Naive B cell (primary cell): ENCODE measurements around the gene LMO2. TPM values are rescaled to one million over a fixed set of nuclear protein-coding genes. Genes with fewer than 3 reads are reported as not detected.

Experiments
- ATAC-seq, 2 donors: fragments of 150-1000 bp; cut with Tn5 transposase; 2 replicates each; pipeline ENCODE4 v1.10.0; 2021; ENCODE audit warnings: low read depth in 2 of 2, mild to moderate bottlenecking in 2 of 2, moderate library complexity in 2 of 2
- DNase-seq: peaks from one replicate; pipeline ENCODE4 v3.0.0; 2022
- H3K27ac Mint-ChIP-seq, 6 donors: one replicate each; pipeline ENCODE4 v1.8.0; 2020 to 2022; ENCODE audit warnings: mild to moderate bottlenecking in 6 of 6, mixed read lengths in 6 of 6, moderate library complexity in 5 of 6, inconsistent platforms in 2 of 6
- H3K27me3 Mint-ChIP-seq, 3 donors: one replicate each; pipeline ENCODE4 v1.8.0; 2021 to 2022; ENCODE audit warnings: mixed read lengths in 3 of 3, mild to moderate bottlenecking in 1 of 3
- H3K36me3 Mint-ChIP-seq, 2 donors: one replicate each; pipeline ENCODE4 v1.8.0; 2020 to 2022; ENCODE audit warnings: mixed read lengths in 2 of 2, inconsistent platforms in 1 of 2, mild to moderate bottlenecking in 1 of 2
- H3K4me1 Mint-ChIP-seq, 3 donors: one replicate each; pipeline ENCODE4 v1.8.0; 2020 to 2022; ENCODE audit warnings: mixed read lengths in 3 of 3, inconsistent platforms in 1 of 3, mild to moderate bottlenecking in 1 of 3, moderate library complexity in 1 of 3
- H3K4me3 Mint-ChIP-seq, 8 donors: one replicate each; pipeline ENCODE4 v1.8.0; 2020 to 2022; ENCODE audit warnings: mild to moderate bottlenecking in 8 of 8, mixed read lengths in 8 of 8, moderate library complexity in 8 of 8, inconsistent platforms in 2 of 8
- H3K9me3 Mint-ChIP-seq, 7 donors: one replicate each; pipeline ENCODE4 v1.8.0; 2020 to 2022; ENCODE audit warnings: mixed read lengths in 7 of 7, mild to moderate bottlenecking in 5 of 7, inconsistent platforms in 2 of 7, moderate library complexity in 1 of 7
- polyA plus RNA-seq, 6 donors: library from polyadenylated mRNA; unstranded; fragments of 300-500 nt; fragmentation: Illumina TruSeq; gene quantifications; one replicate each; pipeline ENCODE4 v1.2.3, GENCODE V29; 2021; ENCODE audit warnings: low read depth in 6 of 6

Gene LMO2
- polyA plus RNA-seq, 6 donors from 2014 or later, result 12.7 to 23.7 (median 16.1) TPM

DNA sequence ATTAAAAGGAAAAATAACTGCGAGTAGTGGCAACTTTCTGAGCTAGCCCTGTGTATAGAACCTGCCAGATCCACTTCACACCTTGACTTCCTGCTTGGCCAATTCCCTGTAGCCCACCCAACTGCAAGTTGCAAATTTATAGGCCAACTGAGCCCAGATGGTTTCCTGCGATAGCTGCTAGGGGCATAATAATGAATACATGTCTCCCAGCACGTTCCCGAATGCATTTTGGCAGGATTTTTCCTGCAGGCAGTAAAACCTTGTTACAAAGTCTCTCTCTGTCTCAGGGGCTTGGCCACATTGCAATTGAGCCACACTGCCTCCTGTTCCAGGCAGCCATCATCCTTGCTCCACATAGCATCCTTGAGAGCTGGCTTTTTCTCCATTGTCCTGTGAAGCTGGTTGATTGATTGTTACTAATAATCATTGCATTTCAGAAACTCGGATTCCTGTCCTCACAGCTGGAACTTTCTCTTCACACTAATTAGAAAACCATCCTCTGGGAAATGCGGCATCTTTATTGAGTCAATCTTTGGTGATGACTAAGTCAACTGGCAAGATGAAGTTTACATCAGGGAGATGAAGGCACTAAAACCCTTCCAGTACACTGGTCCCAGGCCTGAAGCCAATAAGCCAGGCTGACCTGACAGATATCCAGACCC is 18.6 kb upstream of the LMO2 start:
- Mint-ChIP-seq H3K4me3 (peak overlapping the region in 1 of 8 donors; percentile 36), H3K9me3 (peaks cover 0 to 9% (median 4%) of the 10 kb centered on the region in 7 donors), H3K27me3 (peaks cover 2 to 13% (median 9%) of the 10 kb centered on the region in 3 donors), H3K4me1 (peaks cover 18 to 35% (median 27%) of the 10 kb centered on the region in 3 donors), H3K36me3 (peaks cover 0 to 16% of the 10 kb centered on the region in 2 donors), H3K27ac (peak overlapping the region in 1 of 6 donors; percentile 65)
- DNase-seq, result no peak
- no peak for ATAC-seq

DNA sequence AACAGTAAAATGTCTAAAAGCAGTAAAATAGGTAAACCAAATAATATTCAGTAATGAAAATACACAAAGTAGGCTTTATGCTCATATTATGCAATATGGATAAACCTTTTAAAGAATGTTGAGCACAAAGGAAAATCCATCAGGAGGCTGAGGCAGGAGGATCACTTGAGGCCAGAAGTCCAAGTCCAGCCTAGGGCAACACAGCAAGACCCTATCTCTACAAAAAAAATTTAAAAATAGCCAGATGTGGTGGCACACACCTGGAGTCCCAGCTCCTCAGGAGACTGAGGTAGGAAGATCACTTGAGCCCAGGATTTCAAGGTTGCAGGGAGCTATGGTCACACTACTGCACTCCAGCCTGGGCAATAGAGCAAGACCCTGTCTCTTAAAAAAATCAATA is 17.7 kb upstream of the LMO2 start:
- Mint-ChIP-seq H3K27me3 (peaks cover 0 to 13% (median 9%) of the 10 kb centered on the region in 3 donors), H3K9me3 (peaks cover 0 to 9% (median 4%) of the 10 kb centered on the region in 7 donors), H3K4me1 (peaks cover 18 to 35% (median 27%) of the 10 kb centered on the region in 3 donors), H3K27ac (peak overlapping the region in 3 of 6 donors; percentile 11 to 36 (median 32)), H3K4me3 (no peak overlapping the region), H3K36me3 (peaks cover 0 to 16% of the 10 kb centered on the region in 2 donors)
- DNase-seq (no peak), ATAC-seq (no peak)

DNA sequence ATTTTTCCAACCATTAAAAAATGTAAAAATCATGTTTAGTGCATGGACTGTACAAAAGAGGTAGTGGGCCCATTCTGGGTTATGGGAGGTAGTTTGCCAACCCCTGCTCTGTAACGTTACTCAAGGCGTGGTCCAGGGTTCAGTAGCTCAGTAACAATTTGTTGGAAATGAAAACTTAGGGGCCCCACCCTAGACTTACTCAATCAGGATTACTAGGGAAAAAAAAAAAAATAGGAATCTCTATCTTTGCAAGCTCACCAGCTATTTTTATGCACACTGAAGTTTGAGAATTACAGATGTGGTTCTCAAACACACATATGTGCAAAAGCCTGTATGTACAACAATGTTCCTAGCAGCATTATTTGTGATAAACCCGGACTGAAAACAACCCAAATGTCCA is 17.3 kb upstream of the LMO2 start:
- Mint-ChIP-seq H3K27me3 (peaks cover 0 to 10% (median 5%) of the 10 kb centered on the region in 3 donors), H3K36me3 (peaks cover 0 to 16% of the 10 kb centered on the region in 2 donors), H3K4me1 (peaks cover 18 to 31% (median 25%) of the 10 kb centered on the region in 3 donors), H3K4me3 (no peak overlapping the region), H3K9me3 (peaks cover 0 to 5% (median 2%) of the 10 kb centered on the region in 7 donors), H3K27ac (no peak overlapping the region)
- ATAC-seq (no peak), DNase-seq (no peak)

DNA sequence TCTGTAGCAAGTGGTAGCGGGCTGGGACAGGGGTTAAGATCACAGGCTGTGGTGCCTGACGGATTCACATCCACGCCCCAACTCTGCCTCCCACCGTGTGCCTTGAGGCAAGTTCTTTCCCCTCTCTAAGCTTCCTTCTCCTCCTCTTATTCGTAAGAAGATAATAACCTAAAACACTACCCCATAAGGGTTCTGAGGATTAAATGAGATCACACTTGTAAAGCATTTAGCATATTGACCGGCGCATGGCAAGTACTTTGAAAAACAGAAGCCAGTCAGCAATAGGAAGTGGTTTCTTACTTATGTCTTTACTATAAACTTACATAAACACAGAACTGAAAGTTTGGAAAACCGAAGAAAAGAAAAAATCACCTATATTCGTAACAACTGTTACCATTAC is 15.5 kb upstream of the LMO2 start:
- Mint-ChIP-seq H3K9me3 (no peaks in the 10 kb centered on the region), H3K27me3 (peaks cover 0 to 5% (median 4%) of the 10 kb centered on the region in 3 donors), H3K36me3 (peaks cover 0 to 12% of the 10 kb centered on the region in 2 donors), H3K4me1 (peaks cover 15 to 22% (median 17%) of the 10 kb centered on the region in 3 donors), H3K4me3 (peak overlapping the region in 3 of 8 donors; percentile 4 to 63 (median 41)), H3K27ac (no peak overlapping the region)
- peak in 1 of 2 donors; percentile 43 for ATAC-seq
- no peak for DNase-seq

DNA sequence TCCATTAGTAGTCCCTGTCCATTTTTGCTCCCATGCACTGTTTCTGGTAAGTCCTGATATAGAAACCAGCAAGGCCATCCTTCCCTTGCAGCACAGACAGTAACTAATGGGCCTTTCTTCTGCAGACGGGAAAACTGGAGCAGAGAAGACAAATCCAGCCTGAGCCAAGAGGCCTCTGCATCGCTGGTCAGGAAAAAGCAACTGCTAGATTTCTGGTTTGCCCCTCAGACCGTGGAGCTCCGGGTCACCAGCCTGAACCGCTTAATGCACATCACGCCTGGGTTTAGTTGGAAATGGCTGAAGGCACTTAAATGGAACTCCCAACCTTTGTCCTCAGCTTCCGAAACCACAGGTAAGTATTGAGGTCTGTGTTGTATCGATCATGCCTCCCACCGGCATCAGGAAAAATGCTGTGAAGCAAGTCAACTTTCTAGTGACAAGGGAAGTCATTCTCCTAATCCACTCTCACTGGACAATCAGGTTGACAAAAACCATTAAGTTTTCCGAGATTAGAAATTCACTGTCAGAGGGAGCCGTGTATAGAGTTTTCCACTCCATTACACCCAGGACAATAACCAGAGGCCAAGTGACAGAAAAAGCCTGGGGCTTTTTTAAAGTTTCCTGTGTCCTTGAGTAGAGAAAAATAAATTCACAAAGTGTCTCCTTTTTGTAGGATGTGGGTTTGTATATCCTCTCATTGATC is 14.8 kb upstream of the LMO2 start:
- Mint-ChIP-seq H3K27me3 (peaks cover 0 to 5% (median 4%) of the 10 kb centered on the region in 3 donors), H3K27ac (no peak overlapping the region), H3K9me3 (no peaks in the 10 kb centered on the region), H3K36me3 (peaks cover 0 to 12% of the 10 kb centered on the region in 2 donors), H3K4me1 (peaks cover 10 to 14% (median 12%) of the 10 kb centered on the region in 3 donors), H3K4me3 (peak overlapping the region in 1 of 8 donors; percentile 41)
- DNase-seq, result no peak
- ATAC-seq, result no peak

DNA sequence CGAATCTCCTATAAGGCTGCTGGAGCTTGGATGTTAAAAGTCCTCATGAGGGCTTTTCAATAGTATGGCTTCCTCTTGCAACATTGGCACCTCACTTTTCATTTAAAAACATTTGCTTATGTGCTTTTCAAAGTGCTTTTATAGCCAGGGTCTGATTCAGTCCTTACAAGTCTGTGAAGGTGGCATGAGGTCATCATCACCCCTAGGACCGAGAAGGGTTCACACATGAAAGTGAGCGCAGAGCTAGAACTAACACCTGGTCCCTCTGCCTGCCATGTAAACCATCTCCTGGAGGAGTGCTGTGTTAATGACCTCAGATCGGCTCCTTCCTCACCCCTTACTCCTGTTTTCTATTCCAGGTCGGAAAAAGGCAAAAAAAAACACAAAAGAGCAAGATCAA is 12.2 kb upstream of the LMO2 start:
- peaks cover 0 to 4% of the 10 kb centered on the region in 2 donors for H3K36me3 Mint-ChIP-seq
- H3K27ac Mint-ChIP-seq, result no peak overlapping the region
- peaks cover 28 to 34% (median 30%) of the 10 kb centered on the region in 3 donors for H3K4me1 Mint-ChIP-seq
- H3K27me3 Mint-ChIP-seq, result peaks cover 0 to 5% (median 4%) of the 10 kb centered on the region in 3 donors
- no peak for ATAC-seq
- peak overlapping the region in 1 of 8 donors; percentile 36 for H3K4me3 Mint-ChIP-seq
- no peaks in the 10 kb centered on the region for H3K9me3 Mint-ChIP-seq
- DNase-seq, result no peak

DNA sequence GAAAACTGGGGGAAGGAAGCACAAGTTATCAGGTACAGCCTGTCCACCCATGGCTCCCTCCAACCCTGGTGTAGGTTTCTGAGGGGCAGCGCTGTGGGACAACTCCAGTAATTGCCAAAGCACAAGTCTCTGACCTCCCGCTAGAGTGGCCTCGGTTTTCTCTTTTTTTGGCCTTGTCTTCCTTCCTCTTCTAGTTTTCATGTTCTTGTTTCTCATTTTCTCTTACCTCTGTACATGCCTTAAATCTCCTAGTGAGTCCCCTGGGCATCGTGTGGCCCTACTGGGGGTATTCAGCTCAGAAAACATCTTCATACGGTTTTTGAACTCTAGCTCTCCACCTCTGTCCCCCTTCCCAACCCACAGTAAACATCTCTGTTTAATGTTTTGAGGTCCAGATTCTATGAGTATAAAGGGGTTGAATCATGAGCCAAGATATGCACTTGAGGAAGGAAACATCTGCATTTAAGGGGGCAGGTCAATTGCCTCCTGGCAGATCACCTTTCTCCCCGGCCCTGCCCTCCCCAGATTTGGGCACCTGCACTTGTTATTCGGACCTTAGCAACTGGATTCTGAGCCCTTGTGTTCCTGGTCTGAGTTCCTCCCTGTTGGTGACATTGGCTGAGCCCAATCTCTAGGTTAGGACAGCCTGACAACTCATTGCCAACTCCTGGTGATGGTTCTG is 8.4 kb upstream of the LMO2 start:
- Mint-ChIP-seq H3K9me3 (no peaks in the 10 kb centered on the region), H3K36me3 (no peaks in the 10 kb centered on the region), H3K4me3 (peak overlapping the region; percentile 1 to 79 (median 61)), H3K27me3 (peaks cover 0 to 5% (median 0%) of the 10 kb centered on the region in 3 donors), H3K4me1 (peaks cover 33 to 50% (median 43%) of the 10 kb centered on the region in 3 donors), H3K27ac (peak overlapping the region; percentile 27 to 92 (median 58))
- ATAC-seq (peak; percentile 23 to 34), DNase-seq (no peak)

DNA sequence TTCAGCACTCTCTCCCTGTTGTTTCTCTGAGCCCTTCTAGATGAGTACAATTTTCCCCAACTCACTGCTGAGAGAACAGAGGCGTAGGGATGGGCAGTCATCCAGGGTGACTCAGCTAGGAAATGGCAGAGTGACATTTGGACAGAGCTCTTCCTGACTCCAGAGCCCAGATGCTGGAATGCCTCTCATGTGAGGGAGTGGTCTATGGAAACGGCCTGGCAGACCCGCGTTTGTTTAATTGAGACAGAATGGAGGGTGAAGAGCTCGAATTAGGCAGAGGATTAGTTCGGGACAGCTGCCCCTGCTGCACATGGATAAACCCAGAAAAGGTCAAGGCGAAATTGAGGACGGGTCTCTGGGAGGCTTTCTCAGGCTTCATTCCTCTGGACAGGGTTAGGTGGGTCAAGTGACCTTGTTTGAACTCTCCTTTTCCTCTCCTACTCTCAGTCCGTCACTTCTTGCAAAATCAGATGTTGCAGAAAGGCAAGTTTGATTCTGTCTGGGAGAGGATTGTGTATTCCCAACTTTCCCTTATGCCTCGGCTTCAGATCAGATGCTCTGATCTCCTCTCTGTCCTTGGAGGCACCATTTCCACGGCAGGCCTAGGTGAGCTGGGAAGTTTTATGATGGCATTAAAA is 7.6 kb upstream of the LMO2 start:
- Mint-ChIP-seq H3K4me1 (peaks cover 37 to 57% (median 50%) of the 10 kb centered on the region in 3 donors), H3K36me3 (no peaks in the 10 kb centered on the region), H3K27ac (peak overlapping the region in 5 of 6 donors; percentile 9 to 47 (median 41)), H3K9me3 (no peaks in the 10 kb centered on the region), H3K4me3 (peak overlapping the region in 6 of 8 donors; percentile 25 to 79 (median 58)), H3K27me3 (peaks cover 0 to 5% (median 0%) of the 10 kb centered on the region in 3 donors)
- no peak for DNase-seq
- ATAC-seq, result no peak

DNA sequence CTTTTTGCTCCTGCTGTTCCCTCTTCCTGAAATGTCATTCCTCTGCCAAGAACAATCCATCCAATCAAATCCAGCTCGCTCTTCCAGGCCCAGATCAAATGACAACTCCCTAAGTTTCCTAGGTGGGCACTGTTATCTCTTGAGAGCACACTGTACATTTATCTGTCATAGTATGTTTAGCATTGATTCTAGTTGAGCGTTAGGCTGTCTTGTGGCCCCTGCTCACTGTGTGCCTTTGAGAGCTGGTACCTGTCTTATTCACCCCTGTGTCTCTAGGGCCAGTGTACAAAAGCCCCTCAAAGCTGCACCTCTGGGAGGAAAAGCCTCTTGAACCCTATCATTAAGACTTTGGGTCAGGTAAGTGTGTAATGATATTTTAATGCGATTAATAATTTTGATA is 7.1 kb upstream of the LMO2 start:
- DNase-seq (no peak), ATAC-seq (no peak)
- no peaks in the 10 kb centered on the region for H3K36me3 Mint-ChIP-seq
- no peaks in the 10 kb centered on the region for H3K9me3 Mint-ChIP-seq
- H3K4me1 Mint-ChIP-seq, result peaks cover 41 to 63% (median 56%) of the 10 kb centered on the region in 3 donors
- peak overlapping the region in 5 of 8 donors; percentile 0 to 47 (median 23) for H3K4me3 Mint-ChIP-seq
- peaks cover 0 to 5% (median 0%) of the 10 kb centered on the region in 3 donors for H3K27me3 Mint-ChIP-seq
- H3K27ac Mint-ChIP-seq, result peak overlapping the region in 3 of 6 donors; percentile 45 to 62 (median 56)

DNA sequence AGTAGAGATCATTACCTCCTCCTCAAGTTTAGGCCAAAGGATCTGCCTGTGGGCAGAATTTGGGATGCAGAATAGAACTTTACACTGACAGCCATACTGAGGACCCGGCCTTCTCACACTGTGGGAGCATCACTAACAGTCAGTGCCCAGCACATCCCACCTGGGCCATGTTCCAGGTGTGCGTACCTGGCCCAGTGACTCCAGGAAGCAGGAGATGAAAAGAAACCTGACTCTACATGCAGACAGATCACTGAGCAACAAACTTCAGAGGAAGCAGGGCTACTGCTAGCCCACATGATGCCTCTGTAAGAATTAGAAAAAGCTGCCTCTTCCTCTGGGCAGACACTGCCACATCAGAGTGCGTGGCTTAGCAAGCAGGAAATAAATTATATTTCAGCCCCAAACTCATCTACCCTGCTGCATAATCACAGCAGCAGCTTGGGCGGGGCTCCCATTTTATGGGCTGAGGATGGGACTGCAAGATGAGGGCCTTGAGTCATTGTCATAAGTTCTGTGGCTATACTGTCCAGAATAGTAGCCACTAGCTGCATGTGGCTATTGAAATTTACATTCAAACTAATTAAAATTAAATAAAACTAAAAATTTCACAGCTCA is 6.0 kb upstream of the LMO2 start:
- H3K27me3 Mint-ChIP-seq, result peaks cover 0 to 2% (median 0%) of the 10 kb centered on the region in 3 donors
- H3K36me3 Mint-ChIP-seq, result no peaks in the 10 kb centered on the region
- H3K9me3 Mint-ChIP-seq, result no peaks in the 10 kb centered on the region
- peak overlapping the region in 2 of 6 donors; percentile 86 to 88 for H3K27ac Mint-ChIP-seq
- no peak for DNase-seq
- peak overlapping the region in 5 of 8 donors; percentile 2 to 50 (median 26) for H3K4me3 Mint-ChIP-seq
- peaks cover 52 to 74% (median 67%) of the 10 kb centered on the region in 3 donors for H3K4me1 Mint-ChIP-seq
- no peak for ATAC-seq

DNA sequence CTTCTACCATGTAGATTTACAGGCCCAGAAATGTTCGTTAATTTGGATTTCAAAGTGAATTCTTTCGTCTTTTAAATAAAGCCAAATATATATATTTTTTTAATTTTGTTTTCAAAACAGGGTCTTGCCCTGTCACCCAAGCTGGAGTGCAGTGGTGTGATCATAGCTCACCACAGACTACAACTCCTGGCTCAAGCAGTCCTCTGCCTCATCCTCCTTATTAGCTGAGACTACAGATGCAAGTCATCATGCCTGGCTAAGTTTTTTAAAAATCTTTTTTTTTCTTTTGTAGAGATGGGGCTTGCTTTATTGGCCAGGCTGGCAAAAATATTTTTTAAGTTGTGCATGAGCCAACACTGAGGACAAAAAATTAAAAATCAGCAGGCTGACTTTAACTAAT is 5.0 kb upstream of the LMO2 start:
- DNase-seq, result no peak
- Mint-ChIP-seq H3K9me3 (no peaks in the 10 kb centered on the region), H3K27ac (peak overlapping the region in 1 of 6 donors; percentile 48), H3K27me3 (no peaks in the 10 kb centered on the region), H3K4me3 (peak overlapping the region in 1 of 8 donors; percentile 53), H3K36me3 (no peaks in the 10 kb centered on the region), H3K4me1 (peaks cover 60 to 83% (median 76%) of the 10 kb centered on the region in 3 donors)
- no peak for ATAC-seq

DNA sequence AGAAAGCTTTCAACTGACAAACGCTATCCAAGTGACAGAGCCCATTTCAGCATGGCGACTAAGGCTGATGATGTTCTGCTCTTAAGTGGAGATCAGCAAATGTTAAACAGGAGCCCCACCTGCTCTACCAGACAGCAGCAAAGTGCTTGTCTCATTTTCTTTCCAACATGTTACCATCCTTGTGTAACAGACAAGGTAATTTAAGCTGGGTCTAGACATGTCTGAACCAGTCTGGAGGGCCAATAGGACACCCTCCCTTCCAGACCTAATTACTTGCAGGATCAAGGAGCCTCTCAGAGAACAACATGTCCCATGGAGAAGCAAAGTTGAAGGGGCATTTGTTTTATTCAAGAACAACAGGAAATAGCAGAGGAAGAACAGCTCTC is 3.9 kb upstream of the LMO2 start:
- H3K4me3 Mint-ChIP-seq, result peak overlapping the region in 7 of 8 donors; percentile 53 to 99 (median 88)
- ATAC-seq, result no peak
- H3K27me3 Mint-ChIP-seq, result peaks cover 0 to 5% (median 0%) of the 10 kb centered on the region in 3 donors
- peaks cover 65 to 89% (median 83%) of the 10 kb centered on the region in 3 donors for H3K4me1 Mint-ChIP-seq
- peaks cover 0 to 4% (median 0%) of the 10 kb centered on the region in 7 donors for H3K9me3 Mint-ChIP-seq
- H3K27ac Mint-ChIP-seq, result peak overlapping the region in 3 of 6 donors; percentile 73 to 95 (median 92)
- H3K36me3 Mint-ChIP-seq, result no peaks in the 10 kb centered on the region
- DNase-seq, result no peak
